SK-N-SH (cell line): Measurements from ENCODE around the gene TRPV3. TPM values are rescaled to one million over a fixed set of nuclear protein-coding genes. Genes with fewer than 3 reads are reported as not detected.
A peak's percentile ranks its signal among the peaks of the same experiment; 100 is the strongest.

Experiments used
- CTCF ChIA-PET: fragments of 300-600, 350-600 bp; formaldehyde crosslinking; extraction: SDS; loops from one replicate; lab custom pipeline; 2021; lab: Yijun Ruan, JAX
- POLR2A ChIA-PET: fragments of 350-600 bp; sonication (Branson Sonifier 250); formaldehyde crosslinking; extraction: SDS; loops from one replicate; lab custom pipeline; 2020; ENCODE audit warnings: antibody characterized with exemption, inconsistent platforms; lab: Yijun Ruan, JAX
- DNase-seq: peaks from one replicate; pipeline ENCODE4 v3.0.0; 2012
- H2AFZ ChIP-seq: fragments of 200-600 bp; sonication (generic); 2 replicates; pipeline ENCODE4 v1.8.1; 2016; ENCODE audit warnings: antibody characterized with exemption, mild to moderate bottlenecking, low read depth
- H3F3A ChIP-seq: fragments of 200-600 bp; sonication (generic); replicated peaks from 2 replicates; pipeline ENCODE3; 2016; ENCODE audit warnings: antibody characterized with exemption, mild to moderate bottlenecking; ENCODE audit not compliant: insufficient read depth
- H3K27ac ChIP-seq, 2 experiments: fragments of 200-500 bp in 1 of 2; fragments of 200-600 bp in 1 of 2; sonication (Bioruptor generic) in 1 of 2; sonication (generic), shearing (Covaris generic) in 1 of 2; 2 replicates each; pipeline versions ENCODE4 v1.5.1 to v1.6.1; 2014 to 2016; ENCODE audit warnings: low read depth in 2 of 2, inconsistent platforms in 1 of 2, low read length in 1 of 2, mild to moderate bottlenecking in 1 of 2, mixed read lengths in 1 of 2
- H3K27me3 ChIP-seq: fragments of 200-600 bp; sonication (generic), shearing (Covaris generic); 2 replicates; pipeline ENCODE4 v1.6.1; 2016; ENCODE audit warnings: mixed run types; ENCODE audit not compliant: insufficient read depth
- H3K36me3 ChIP-seq, 2 experiments: fragments of 200-500 bp in 1 of 2; fragments of 200-600 bp in 1 of 2; sonication (Bioruptor generic) in 1 of 2; sonication (generic) in 1 of 2; replicated peaks in 1 of 2; 2 replicates each; pipeline versions ENCODE3 to v1.5.1; 2014 to 2016; ENCODE audit warnings: low read length in 1 of 2, mild to moderate bottlenecking in 1 of 2; ENCODE audit not compliant: insufficient read depth in 2 of 2, control insufficient read depth in 1 of 2
- H3K4me1 ChIP-seq, 2 experiments: fragments of 200-500 bp in 1 of 2; fragments of 200-600 bp in 1 of 2; sonication (Bioruptor generic) in 1 of 2; sonication (generic), shearing (Covaris generic) in 1 of 2; 2 replicates each; pipeline versions ENCODE4 v1.5.1 to v1.6.1; 2014 to 2016; ENCODE audit warnings: low read depth in 1 of 2, low read length in 1 of 2, mixed run types in 1 of 2; ENCODE audit not compliant: insufficient read depth in 2 of 2, control insufficient read depth in 1 of 2
- H3K4me2 ChIP-seq: fragments of 200-600 bp; sonication (generic), shearing (Covaris generic); 2 replicates; pipeline ENCODE4 v1.6.1; 2017; ENCODE audit warnings: mixed run types
- H3K4me3 ChIP-seq, 2 experiments: fragments of 200-500 bp in 1 of 2; fragments of 200-600 bp in 1 of 2; sonication (Bioruptor generic) in 1 of 2; sonication (generic), shearing (Covaris generic) in 1 of 2; 2 replicates each; pipeline versions ENCODE4 v1.5.1 to v1.8.1; 2014 to 2016; ENCODE audit warnings: low read depth in 2 of 2, inconsistent platforms in 1 of 2, low read length in 1 of 2, mild to moderate bottlenecking in 1 of 2, mixed read lengths in 1 of 2, moderate library complexity in 1 of 2
- H3K79me2 ChIP-seq: fragments of 200-600 bp; sonication (generic); 2 replicates; pipeline ENCODE4 v1.8.1; 2017; ENCODE audit warnings: mild to moderate bottlenecking; ENCODE audit not compliant: insufficient read depth
- H3K9ac ChIP-seq: fragments of 200-600 bp; sonication (generic); 2 replicates; pipeline ENCODE4 v1.6.1; 2017; ENCODE audit warnings: mixed run types
- H3K9me2 ChIP-seq: fragments of 200-600 bp; sonication (generic); 2 replicates; pipeline ENCODE4 v1.6.1; 2017; ENCODE audit warnings: mixed run types
- H3K9me3 ChIP-seq: fragments of 200-600 bp; sonication (generic); 2 replicates; pipeline ENCODE4 v1.6.1; 2017; ENCODE audit warnings: mixed run types, mild to moderate bottlenecking, moderate library complexity
- H4K20me1 ChIP-seq: fragments of 200-600 bp; sonication (generic); 2 replicates; pipeline ENCODE4 v1.6.1; 2017; ENCODE audit warnings: mild to moderate bottlenecking, mixed run types; ENCODE audit not compliant: insufficient read depth
- CTCF ChIP-seq: fragments of 200-600 bp; sonication (generic); IDR thresholded peaks from 2 replicates; pipeline ENCODE4 v1.6.1; 2017; ENCODE audit warnings: antibody characterized with exemption, mild to moderate bottlenecking, moderate library complexity
- EP300 ChIP-seq, 2 experiments: IDR thresholded peaks; 2 replicates each; pipeline versions ENCODE4 v1.4.0 to v1.6.1; 2012; ENCODE audit warnings: borderline replicate concordance in 1 of 2, low read depth in 1 of 2, low read length in 1 of 2
- FOSL2 ChIP-seq: IDR thresholded peaks from 2 replicates; pipeline ENCODE4 v1.4.0; 2012; ENCODE audit warnings: low read depth, mild to moderate bottlenecking, moderate library complexity, borderline replicate concordance
- FOXM1 ChIP-seq: IDR thresholded peaks from 2 replicates; pipeline ENCODE4 v1.4.0; 2012; ENCODE audit warnings: low read depth, mild to moderate bottlenecking
- JUND ChIP-seq: IDR thresholded peaks from 2 replicates; pipeline ENCODE4 v1.4.0; 2012
- MAX ChIP-seq: IDR thresholded peaks from 2 replicates; pipeline ENCODE4 v1.4.0; 2012; ENCODE audit warnings: low read depth
- NFIC ChIP-seq: IDR thresholded peaks from 2 replicates; pipeline ENCODE4 v1.4.0; 2012; ENCODE audit warnings: borderline replicate concordance
- NRF1 ChIP-seq: IDR thresholded peaks from 2 replicates; pipeline ENCODE4 v1.6.1; 2012; ENCODE audit warnings: low read depth, mild to moderate bottlenecking, low read length
- RAD21 ChIP-seq: IDR thresholded peaks from 2 replicates; pipeline ENCODE4 v1.6.1; 2012; ENCODE audit warnings: mild to moderate bottlenecking, low read length
- RCOR1 ChIP-seq: fragments of 150-350 bp; IDR thresholded peaks from 2 replicates; pipeline ENCODE4 v1.6.1; 2017; ENCODE audit warnings: antibody characterized with exemption, low read length
- SMC3 ChIP-seq: IDR thresholded peaks from 2 replicates; pipeline ENCODE4 v1.6.1; 2012; ENCODE audit warnings: low read depth, low read length, improper control_type of control experiment
- TAF1 ChIP-seq: IDR thresholded peaks from 2 replicates; pipeline ENCODE4 v1.6.1; 2012; ENCODE audit warnings: low read depth, mild to moderate bottlenecking, low read length, moderate library complexity, borderline replicate concordance
- TCF12 ChIP-seq: IDR thresholded peaks from 2 replicates; pipeline ENCODE4 v1.4.0; 2012
- YY1 ChIP-seq: IDR thresholded peaks from 2 replicates; pipeline ENCODE4 v1.4.0; 2012; ENCODE audit warnings: low read depth, mild to moderate bottlenecking
- ZBTB33 ChIP-seq: IDR thresholded peaks from 2 replicates; pipeline ENCODE4 v1.4.0; 2012; ENCODE audit warnings: low read depth, borderline replicate concordance
- WGBS: methylation state at CpG from one replicate; pipeline ENCODE4 v1.1.6; 2017; ENCODE audit warnings: low lambda C conversion rate; 5-methylcytosine and 5-hydroxymethylcytosine counted together
- polyA plus RNA-seq, 3 experiments: library from polyadenylated mRNA; depleted of rRNA; stranded (reverse); fragments of >200 nt; gene quantifications; 2 replicates each; pipeline ENCODE4 v1.2.3, GENCODE V29; 2012
- TF ChIP-seq, protein P1 (sequence below): IDR thresholded peaks from 2 replicates; pipeline ENCODE4; 2012
- TF ChIP-seq, protein P2 (sequence below): fragments of 150-350 bp; IDR thresholded peaks from 2 replicates; pipeline ENCODE4 v1.6.1; 2017; ENCODE audit warnings: antibody characterized with exemption, low read length, low read depth, borderline replicate concordance

TRPV3 gene
- polyA plus RNA-seq, 1 of the 3 experiments (the other 2 are of a cell fraction) = 0.28 TPM

DNA sequence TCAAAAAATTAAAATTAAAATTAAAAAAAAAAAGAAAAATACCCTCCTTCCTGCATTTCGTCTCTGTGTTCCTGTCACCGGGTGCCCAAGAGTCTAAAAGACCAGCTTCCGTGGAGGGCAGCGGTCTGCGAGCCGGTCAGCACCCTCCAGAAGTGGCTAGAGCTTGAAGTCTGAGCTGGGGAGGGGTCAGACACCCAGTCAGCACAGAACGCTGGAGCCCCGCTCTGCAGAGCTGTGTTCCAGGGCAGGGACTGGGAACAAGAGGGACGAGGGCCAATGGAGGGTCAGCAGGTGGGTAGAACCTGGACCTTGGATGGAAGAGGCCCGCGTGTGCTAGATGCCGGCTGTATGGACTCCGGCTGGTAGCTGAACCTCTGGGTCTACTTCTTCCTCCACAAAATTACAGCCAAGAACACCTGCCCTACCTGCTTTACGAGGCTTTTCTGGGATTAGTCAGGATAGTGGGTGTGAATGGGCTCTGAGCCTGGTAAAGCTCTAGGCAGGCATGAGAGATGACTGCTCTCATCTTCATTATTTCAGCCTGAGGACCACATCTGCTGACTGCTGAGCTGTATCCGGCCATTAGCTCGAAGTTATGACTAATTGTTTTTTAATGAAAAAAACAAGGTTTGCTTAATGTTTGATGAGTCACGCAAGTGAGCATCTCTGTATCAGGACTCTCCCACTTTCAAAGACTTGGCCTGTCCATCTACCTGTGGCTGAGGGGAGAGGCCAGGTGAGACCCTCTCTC lies 45.7 kb upstream of the TRPV3 start:
- H3K36me3 ChIP-seq = peaks cover 0 to 5% of the 10 kb centered on the region in 2 experiments
- no peak overlapping the region for H3K4me2 ChIP-seq
- ChIA-PET POLR2A (no interaction called here), CTCF (interaction anchor here (0.8 to 2.6 kb wide), 9 partner anchors 12 to 753 kb away, joined by 3 to 6 read pairs (median 4); partner anchors contain the start of genes CTNS and SHPK)
- H3K27ac ChIP-seq = peak overlapping the region in 1 of 2 experiments; percentile 26; a peak in 1 of 4 replicates
- H4K20me1 ChIP-seq = no peaks in the 10 kb centered on the region
- no peaks in the 10 kb centered on the region for H3K9me3 ChIP-seq
- H2AFZ ChIP-seq = no peak overlapping the region
- DNase-seq = no peak
- peaks cover 0 to 9% of the 10 kb centered on the region in 2 experiments; a peak in 2 of 4 replicates for H3K4me1 ChIP-seq
- TF ChIP-seq TCF12 (peak; percentile 82), JUND (peak; percentile 71), YY1 (no peak), FOSL2 (peak; percentile 79), EP300 (IDR thresholded peaks at IDR 0.05; ENCODE audit: borderline replicate concordance in 1 of 2, low read depth in 1 of 2, low read length in 1 of 2) (peak in 1 of 2 experiments; percentile 8; a peak in 1 of 4 replicates), MAX (0 out of 2 replicates have a peak, but pooled peaks have one; percentile 17), FOXM1 (no peak)
- TF ChIP-seq, protein P1, sequence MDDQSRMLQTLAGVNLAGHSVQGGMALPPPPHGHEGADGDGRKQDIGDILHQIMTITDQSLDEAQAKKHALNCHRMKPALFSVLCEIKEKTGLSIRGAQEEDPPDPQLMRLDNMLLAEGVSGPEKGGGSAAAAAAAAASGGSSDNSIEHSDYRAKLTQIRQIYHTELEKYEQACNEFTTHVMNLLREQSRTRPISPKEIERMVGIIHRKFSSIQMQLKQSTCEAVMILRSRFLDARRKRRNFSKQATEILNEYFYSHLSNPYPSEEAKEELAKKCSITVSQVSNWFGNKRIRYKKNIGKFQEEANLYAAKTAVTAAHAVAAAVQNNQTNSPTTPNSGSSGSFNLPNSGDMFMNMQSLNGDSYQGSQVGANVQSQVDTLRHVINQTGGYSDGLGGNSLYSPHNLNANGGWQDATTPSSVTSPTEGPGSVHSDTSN = peak; percentile 50; the same call in 1 of the 2 replicates
- TF ChIP-seq, all 33 proteins: peak for 6
- H3K9ac ChIP-seq = no peak overlapping the region
- H3K4me3 ChIP-seq = no peak overlapping the region
- 77% methylated on average over 17 of the region's 17 CpGs for WGBS
- no peaks in the 10 kb centered on the region for H3K79me2 ChIP-seq
- no peaks in the 10 kb centered on the region for H3F3A ChIP-seq
- no peaks in the 10 kb centered on the region for H3K9me2 ChIP-seq
- no peaks in the 10 kb centered on the region for H3K27me3 ChIP-seq

DNA sequence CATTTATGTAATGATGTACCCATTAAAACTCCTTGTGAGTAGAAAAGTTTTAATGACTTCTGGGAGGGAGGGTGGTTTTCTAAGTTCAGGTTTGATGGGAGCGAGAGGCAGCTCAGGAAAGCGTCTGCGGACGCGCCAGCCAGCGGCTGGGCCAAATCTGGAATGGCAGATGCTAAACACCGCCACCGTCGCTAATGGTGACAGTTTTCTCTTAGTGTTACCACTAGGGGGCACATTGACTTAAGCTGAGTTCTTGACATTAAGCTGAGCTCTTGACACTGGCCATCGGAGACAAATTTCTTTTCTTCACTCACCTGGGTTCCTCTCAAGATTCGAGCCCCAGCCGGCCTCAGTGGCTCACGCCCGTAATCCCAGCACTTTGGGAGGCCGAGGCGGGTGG lies 44.9 kb upstream of the TRPV3 start:
- DNase-seq = peak; percentile 61
- peaks cover 0 to 9% of the 10 kb centered on the region in 2 experiments; a peak in 2 of 4 replicates for H3K4me1 ChIP-seq
- no peaks in the 10 kb centered on the region for H3F3A ChIP-seq
- H3K4me2 ChIP-seq = no peak overlapping the region
- TF ChIP-seq TAF1 (no peak), NRF1 (no peak), ZBTB33 (peak; percentile 30; the same call in 1 of the 2 replicates), RCOR1 (no peak), RAD21 (peak; percentile 26; the same call in 1 of the 2 replicates), SMC3 (no peak), NFIC (no peak), CTCF (peak; percentile 50)
- TF ChIP-seq, protein P2, sequence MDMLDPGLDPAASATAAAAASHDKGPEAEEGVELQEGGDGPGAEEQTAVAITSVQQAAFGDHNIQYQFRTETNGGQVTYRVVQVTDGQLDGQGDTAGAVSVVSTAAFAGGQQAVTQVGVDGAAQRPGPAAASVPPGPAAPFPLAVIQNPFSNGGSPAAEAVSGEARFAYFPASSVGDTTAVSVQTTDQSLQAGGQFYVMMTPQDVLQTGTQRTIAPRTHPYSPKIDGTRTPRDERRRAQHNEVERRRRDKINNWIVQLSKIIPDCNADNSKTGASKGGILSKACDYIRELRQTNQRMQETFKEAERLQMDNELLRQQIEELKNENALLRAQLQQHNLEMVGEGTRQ = no peak
- H3K9ac ChIP-seq = no peak overlapping the region
- H3K79me2 ChIP-seq = no peaks in the 10 kb centered on the region
- POLR2A ChIA-PET = no interaction called here
- no peaks in the 10 kb centered on the region for H3K9me3 ChIP-seq
- peaks cover 0 to 4% of the 10 kb centered on the region in 2 experiments for H3K36me3 ChIP-seq
- H3K27ac ChIP-seq = no peak overlapping the region
- no peaks in the 10 kb centered on the region for H3K27me3 ChIP-seq
- no peak overlapping the region; a peak in 1 of 4 replicates for H3K4me3 ChIP-seq
- 84% methylated on average over 12 of the region's 16 CpGs for WGBS
- CTCF ChIA-PET = interaction anchor here (0.8 to 2.6 kb wide), 9 partner anchors 11 to 752 kb away, joined by 3 to 6 read pairs (median 4); partner anchors contain the start of genes CTNS and SHPK
- no peaks in the 10 kb centered on the region for H3K9me2 ChIP-seq
- no peak overlapping the region for H2AFZ ChIP-seq
- H4K20me1 ChIP-seq = no peaks in the 10 kb centered on the region
